AG08395 (cell line): ENCODE results near the gene TTLL7.
"Not testable (repeated sequence)": the region's sequence is repeated elsewhere in the genome, so short reads cannot be mapped to it uniquely, and the experiment has no call there.

Experiments
- DNase-seq: peaks from one replicate; pipeline ENCODE4 v3.0.0; 2012; ENCODE audit warnings: mixed read lengths, low spot score

Gene TTLL7

GRCh38 chr1:83996621-83997020 lies 2.3 kb downstream of the TTLL7 start:
- DNase-seq: peak; percentile 61

- DNase-seq: no peak
Observed at GRCh38 chr1:83996191-83996590, 2.7 kb downstream of the TTLL7 start.

GRCh38 chr1:83995649-83996048 lies 3.3 kb downstream of the TTLL7 start:
- no peak for DNase-seq

- DNase-seq: no peak
Observed at GRCh38 chr1:83994111-83994510, 4.8 kb downstream of the TTLL7 start.

GRCh38 chr1:83990734-83991133 lies 8.2 kb downstream of the TTLL7 start:
- no peak for DNase-seq

- no peak for DNase-seq
Observed at GRCh38 chr1:83985048-83985447, 13.9 kb downstream of the TTLL7 start.

GRCh38 chr1:83983918-83984317 lies 15.0 kb downstream of the TTLL7 start:
- DNase-seq: not testable (repeated sequence)

GRCh38 chr1:83978056-83978455 lies 20.9 kb downstream of the TTLL7 start:
- no peak for DNase-seq

- DNase-seq: no peak
Observed at GRCh38 chr1:83976920-83977319, 22.0 kb downstream of the TTLL7 start.

- no peak for DNase-seq
Observed at GRCh38 chr1:83970802-83971201, 28.1 kb downstream of the TTLL7 start.

GRCh38 chr1:83970114-83970513 lies 28.8 kb downstream of the TTLL7 start:
- no peak for DNase-seq

- DNase-seq: no peak
Observed at GRCh38 chr1:83967336-83967735, 31.6 kb downstream of the TTLL7 start.

GRCh38 chr1:83964153-83964552 lies 34.8 kb downstream of the TTLL7 start:
- DNase-seq: no peak

GRCh38 chr1:83961571-83962295 lies 37.2 kb downstream of the TTLL7 start:
- no peak for DNase-seq

- no peak for DNase-seq
Observed at GRCh38 chr1:83960669-83961277, 38.2 kb downstream of the TTLL7 start.

- no peak for DNase-seq
Observed at GRCh38 chr1:83959824-83960498, 39.0 kb downstream of the TTLL7 start.

- no peak for DNase-seq
Observed at GRCh38 chr1:83958704-83959103, 40.2 kb downstream of the TTLL7 start.

GRCh38 chr1:83954166-83954823 lies 44.6 kb downstream of the TTLL7 start:
- DNase-seq: no peak

- no peak for DNase-seq
Observed at GRCh38 chr1:83950106-83950661, 48.7 kb downstream of the TTLL7 start.

- DNase-seq: peak; percentile 12
Observed at GRCh38 chr1:83942914-83943313, 56.0 kb downstream of the TTLL7 start.

GRCh38 chr1:83934550-83934949 lies 64.4 kb downstream of the TTLL7 start:
- DNase-seq: no peak

GRCh38 chr1:83932693-83933092 lies 66.2 kb downstream of the TTLL7 start:
- no peak for DNase-seq
